ENCODE measurements around the gene CHRNB1.

DNA sequence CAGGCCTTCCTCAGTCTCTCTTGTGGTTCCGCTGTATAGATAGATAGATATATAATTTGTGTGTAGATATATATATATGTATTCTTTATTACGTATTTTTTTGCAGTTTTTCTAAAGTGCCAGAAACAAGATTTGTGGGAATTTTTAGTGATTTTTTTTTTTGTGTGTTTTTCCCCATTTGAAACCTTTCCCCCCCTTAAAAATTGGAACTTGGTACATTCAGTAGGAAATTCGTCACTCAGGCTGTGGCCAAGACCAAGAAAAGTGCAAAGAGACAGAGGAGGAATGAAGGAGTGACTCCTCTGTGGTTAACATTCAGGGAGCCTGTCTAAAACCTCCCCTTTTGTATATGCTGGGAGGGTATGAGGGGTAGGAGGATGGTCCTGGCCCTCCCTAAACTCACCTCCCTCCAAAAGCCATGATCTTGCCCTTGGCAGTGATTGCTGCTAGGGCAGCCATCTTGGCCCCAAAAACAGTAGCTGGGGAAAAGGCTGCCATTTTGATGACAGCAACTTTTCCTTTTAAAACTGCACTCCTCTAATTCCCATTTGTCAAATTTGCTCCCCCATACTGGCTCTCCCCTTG lies 15.2 kb downstream of the CHRNB1 start:
- TF ChIP-seq, protein P1, sequence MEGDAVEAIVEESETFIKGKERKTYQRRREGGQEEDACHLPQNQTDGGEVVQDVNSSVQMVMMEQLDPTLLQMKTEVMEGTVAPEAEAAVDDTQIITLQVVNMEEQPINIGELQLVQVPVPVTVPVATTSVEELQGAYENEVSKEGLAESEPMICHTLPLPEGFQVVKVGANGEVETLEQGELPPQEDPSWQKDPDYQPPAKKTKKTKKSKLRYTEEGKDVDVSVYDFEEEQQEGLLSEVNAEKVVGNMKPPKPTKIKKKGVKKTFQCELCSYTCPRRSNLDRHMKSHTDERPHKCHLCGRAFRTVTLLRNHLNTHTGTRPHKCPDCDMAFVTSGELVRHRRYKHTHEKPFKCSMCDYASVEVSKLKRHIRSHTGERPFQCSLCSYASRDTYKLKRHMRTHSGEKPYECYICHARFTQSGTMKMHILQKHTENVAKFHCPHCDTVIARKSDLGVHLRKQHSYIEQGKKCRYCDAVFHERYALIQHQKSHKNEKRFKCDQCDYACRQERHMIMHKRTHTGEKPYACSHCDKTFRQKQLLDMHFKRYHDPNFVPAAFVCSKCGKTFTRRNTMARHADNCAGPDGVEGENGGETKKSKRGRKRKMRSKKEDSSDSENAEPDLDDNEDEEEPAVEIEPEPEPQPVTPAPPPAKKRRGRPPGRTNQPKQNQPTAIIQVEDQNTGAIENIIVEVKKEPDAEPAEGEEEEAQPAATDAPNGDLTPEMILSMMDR (IDR thresholded peaks at IDR 0.05; ENCODE audit: insufficient read depth, low read depth, low read length), result no peak
- TF ChIP-seq EZH2 (IDR thresholded peaks at IDR 0.05; ENCODE audit: insufficient read depth, low read length), result no peak
